ENCODE measurements around the gene NDUFV1.

DNA sequence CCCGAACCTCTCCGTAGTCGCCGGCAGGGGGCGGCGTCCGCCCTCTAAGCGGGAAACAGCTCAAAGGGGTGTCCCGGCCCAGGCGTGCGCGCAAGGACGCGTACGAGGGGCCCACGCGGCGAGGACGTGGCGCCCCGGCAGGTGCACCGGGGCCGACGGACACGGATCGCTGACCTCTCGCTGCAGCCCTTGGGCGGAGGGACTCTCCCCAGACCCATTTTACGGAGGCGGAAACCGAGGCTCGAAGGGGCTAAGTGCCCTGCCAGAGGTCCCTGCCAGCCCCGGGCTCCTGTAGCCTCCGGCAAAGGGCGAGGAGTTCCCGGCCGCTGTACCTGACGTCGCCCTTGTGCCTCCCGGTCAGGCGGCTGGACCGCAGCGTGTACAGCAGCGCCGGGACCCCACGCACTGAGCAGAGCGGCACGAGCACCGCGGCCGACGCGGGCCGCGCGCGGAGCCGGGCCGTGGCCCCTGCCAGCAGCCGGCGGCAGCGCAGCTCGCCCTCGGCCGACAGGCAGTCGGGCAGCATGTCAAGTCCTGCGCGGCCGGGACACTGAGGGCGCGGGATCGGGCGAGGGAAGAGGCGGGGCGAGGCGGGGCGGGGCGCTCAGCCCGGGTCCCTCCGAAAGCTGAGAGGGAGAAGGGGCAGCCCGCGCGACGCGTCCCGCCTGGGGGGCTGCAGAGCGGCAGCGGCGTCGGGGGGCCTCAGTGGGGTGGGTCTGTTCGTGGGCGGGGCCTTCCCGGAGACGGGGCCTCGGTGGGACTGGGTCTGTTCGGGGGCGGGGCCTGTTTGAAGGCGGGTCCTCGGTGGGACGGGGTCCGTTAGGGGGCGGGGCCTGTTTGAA lies 22.9 kb downstream of the NDUFV1 start, which contains the start of gene NUDT8:
- TF ChIP-seq, protein P1, sequence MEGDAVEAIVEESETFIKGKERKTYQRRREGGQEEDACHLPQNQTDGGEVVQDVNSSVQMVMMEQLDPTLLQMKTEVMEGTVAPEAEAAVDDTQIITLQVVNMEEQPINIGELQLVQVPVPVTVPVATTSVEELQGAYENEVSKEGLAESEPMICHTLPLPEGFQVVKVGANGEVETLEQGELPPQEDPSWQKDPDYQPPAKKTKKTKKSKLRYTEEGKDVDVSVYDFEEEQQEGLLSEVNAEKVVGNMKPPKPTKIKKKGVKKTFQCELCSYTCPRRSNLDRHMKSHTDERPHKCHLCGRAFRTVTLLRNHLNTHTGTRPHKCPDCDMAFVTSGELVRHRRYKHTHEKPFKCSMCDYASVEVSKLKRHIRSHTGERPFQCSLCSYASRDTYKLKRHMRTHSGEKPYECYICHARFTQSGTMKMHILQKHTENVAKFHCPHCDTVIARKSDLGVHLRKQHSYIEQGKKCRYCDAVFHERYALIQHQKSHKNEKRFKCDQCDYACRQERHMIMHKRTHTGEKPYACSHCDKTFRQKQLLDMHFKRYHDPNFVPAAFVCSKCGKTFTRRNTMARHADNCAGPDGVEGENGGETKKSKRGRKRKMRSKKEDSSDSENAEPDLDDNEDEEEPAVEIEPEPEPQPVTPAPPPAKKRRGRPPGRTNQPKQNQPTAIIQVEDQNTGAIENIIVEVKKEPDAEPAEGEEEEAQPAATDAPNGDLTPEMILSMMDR (IDR thresholded peaks at IDR 0.05) = peak; percentile 91
- no peak for TF ChIP-seq EZH2 (IDR thresholded peaks at IDR 0.05; ENCODE audit: borderline replicate concordance, insufficient read depth, low read depth, low read length, poor library complexity, severe bottlenecking)
